Heart left ventricle (tissue), 16 donors: ENCODE data around the gene TNNT1. TPM values are rescaled to one million over a fixed set of nuclear protein-coding genes. Genes with fewer than 3 reads are reported as not detected.

Source experiments
- ATAC-seq, 4 donors: fragments of 200-7000 bp; cut with Tn5 transposase; one replicate each; pipeline ENCODE4 v1.9.1; 2020 to 2022; ENCODE audit warnings: moderate library complexity in 4 of 4, mild to moderate bottlenecking in 3 of 4, moderate number of reproducible peaks in 1 of 4
- DNase-seq, 5 donors: peaks; one replicate each; pipeline ENCODE4 v3.0.0-alpha.2; 2020
- H3K27ac ChIP-seq, 12 donors: fragments of 200-600 bp; sonication (generic) in 4 of 12; one replicate each; pipeline versions ENCODE4 v1.5.0 to v1.8.0; 2016 to 2022; ENCODE audit warnings: mild to moderate bottlenecking in 2 of 12
- H3K27me3 ChIP-seq, 9 donors: fragments of 200-600 bp; sonication (generic) in 2 of 9; one replicate each; pipeline versions ENCODE4 v1.5.1 to v1.8.0; 2016 to 2022; ENCODE audit warnings: mild to moderate bottlenecking in 3 of 9
- H3K36me3 ChIP-seq, 9 donors: fragments of 200-600 bp; sonication (generic) in 2 of 9; one replicate each; pipeline versions ENCODE4 v1.5.0 to v1.8.0; 2018 to 2022; ENCODE audit warnings: mild to moderate bottlenecking in 2 of 9
- H3K4me1 ChIP-seq, 12 donors: fragments of 200-600 bp; sonication (generic) in 4 of 12; one replicate each; pipeline versions ENCODE4 v1.5.0 to v1.8.0; 2016 to 2022; ENCODE audit warnings: mild to moderate bottlenecking in 3 of 12
- H3K4me3 ChIP-seq, 12 donors: fragments of 200-600 bp; sonication (generic) in 4 of 12; one replicate each; pipeline versions ENCODE4 v1.5.0 to v1.8.0; 2017 to 2022; ENCODE audit warnings: mild to moderate bottlenecking in 9 of 12, moderate library complexity in 4 of 12
- H3K9me3 ChIP-seq, 12 donors: fragments of 200-600 bp; sonication (generic) in 4 of 12; one replicate each; pipeline versions ENCODE4 v1.5.0 to v1.8.0; 2016 to 2022; ENCODE audit warnings: mild to moderate bottlenecking in 1 of 12
- CTCF ChIP-seq, 12 donors: fragments of 200-600 bp; sonication (generic) in 4 of 12; IDR thresholded peaks; one replicate each; pipeline versions ENCODE4 v1.5.0 to v1.8.0; 2018 to 2022; ENCODE audit warnings: antibody characterized with exemption in 12 of 12, mild to moderate bottlenecking in 5 of 12
- POLR2A ChIP-seq, 2 donors: fragments of 450-650 bp; IDR thresholded peaks; one replicate each; pipeline ENCODE4 v1.6.1; 2017; ENCODE audit warnings: antibody characterized with exemption in 2 of 2, mild to moderate bottlenecking in 2 of 2, moderate library complexity in 2 of 2
- WGBS, 4 donors: extraction: QIAGEN DNeasy Blood & Tissue Kit in 2 of 4; methylation state at CpG; one replicate each; pipeline versions ENCODE4 v1.1.5 to v1.1.7; 2013 to 2018; 5-methylcytosine and 5-hydroxymethylcytosine counted together
- intact Hi-C, 10 donors: fragments of 100-400 bp; cut with DNase I; formaldehyde crosslinking; loops; one replicate each; pipeline versions ENCODE4 v1.11.1 to v1.14.2; 2022
- polyA plus RNA-seq, 2 donors: library from polyadenylated mRNA; stranded (reverse); fragments of 200-250 nt; gene quantifications; one replicate each; pipeline ENCODE4 v1.2.3, GENCODE V29; 2013
- total RNA-seq, 9 donors: library from RNA; depleted of rRNA in 2 of 9; stranded (reverse); fragments of >200 nt in 2 of 9; fragmentation: NEBNext Ultra II Directional in 3 of 9; extraction: Animal tissue kit (Norgen Biotek cat#: 25700) in 3 of 9; gene quantifications; one replicate each; pipeline versions ENCODE4 v1.1.0 to v1.2.4, GENCODE V29; 2016 to 2023
- donor health status: ischemic (EF 13 %, LVEDD 7.1; RV severe dilation, severe dysfunction).
- donor health status: healthy with polysubstance abuse.
- donor health status: DM: no; HTN: yes; CAD: no.
- donor health status: DM: no; HTN: no; CAD: no.
- donor health status: ischemic (EF 25% LVEDD 6.9; RV normal size, moderate dysfunction).
- donor health status: ischemic (EF 25% LVEDD 5.7; RV mildly dilated, moderate dysfunction).
- donor health status: healthy.
- donor health status: DM: yes; HTN: yes; CAD: no.
- donor health status: ischemic (EF 35%, LVEDD 5.7; RV mildly dilated, moderate dysfunction).
- donor health status: nonischemic (EF 11% LVEDD 7.7; RV severe dilation, severe dysfunction).
- donor health status: DM: yes; HTN: yes; CAD: no.
- donor health status: PGD.
- donor health status: ischemic (EF 29% LVEDD 5.4; RV normal size, mild dysfunction).
- donor health status: nonischemic (EF 23%, LVEDD 6.1; RV moderate dilation, normal function).

Gene TNNT1
- total and polyA plus RNA-seq, 11 donors, result 18.7 to 264 (median 58.6) TPM

GRCh38 chr19:55086730-55087541 lies 62.1 kb downstream of the TNNT1 start:
- H3K27ac ChIP-seq, result peak overlapping the region in 9 of 12 donors; percentile 14 to 66 (median 46)
- no peaks in the 10 kb centered on the region for H3K9me3 ChIP-seq
- peak overlapping the region; percentile 37 to 67 (median 54) for H3K4me3 ChIP-seq
- H3K4me1 ChIP-seq, result peaks cover 0 to 48% (median 27%) of the 10 kb centered on the region in 12 donors
- 1 to 9% (median 4%) methylated on average over 47 to 74 of the region's 74 CpGs for WGBS, 4 donors
- intact Hi-C loops, result no loop called here
- TF ChIP-seq POLR2A (IDR thresholded peaks at IDR 0.05), result peak in 1 of 2 donors; percentile 24
- no peak for TF ChIP-seq CTCF (IDR thresholded peaks at IDR 0.05)
- H3K27me3 ChIP-seq, result peaks cover 11 to 58% (median 29%) of the 10 kb centered on the region in 9 donors
- ATAC-seq (peak; percentile 82 to 93 (median 86)), DNase-seq (peak; percentile 96 to 98 (median 96))
- peaks cover 0 to 24% (median 19%) of the 10 kb centered on the region in 9 donors for H3K36me3 ChIP-seq

- Histone ChIP-seq H3K36me3 (peaks cover 0 to 16% (median 11%) of the 10 kb centered on the region in 9 donors), H3K27ac (peak overlapping the region in 5 of 12 donors; percentile 14 to 66 (median 56)), H3K4me3 (peak overlapping the region; percentile 37 to 67 (median 54)), H3K27me3 (peaks cover 12 to 64% (median 37%) of the 10 kb centered on the region in 9 donors), H3K4me1 (peaks cover 0 to 55% (median 33%) of the 10 kb centered on the region in 12 donors), H3K9me3 (no peaks in the 10 kb centered on the region)
- DNase-seq (peak in 2 of 5 donors; percentile 39 to 57), ATAC-seq (no peak)
- intact Hi-C loops, result no loop called here
- TF ChIP-seq CTCF (IDR thresholded peaks at IDR 0.05) (no peak), POLR2A (IDR thresholded peaks at IDR 0.05) (no peak)
- 25 to 42% (median 35%) methylated on average over 24 to 35 of the region's 35 CpGs for WGBS, 4 donors
These were observed 62.9 kb downstream of the TNNT1 start for GRCh38 chr19:55085923-55086715.

GRCh38 chr19:55084416-55084815 lies 64.6 kb downstream of the TNNT1 start:
- no peak for TF ChIP-seq CTCF (IDR thresholded peaks at IDR 0.05)
- no peak for TF ChIP-seq POLR2A (IDR thresholded peaks at IDR 0.05)
- H3K27ac ChIP-seq, result no peak overlapping the region
- 81 to 86% (median 83%) methylated on average over 10 of the region's 10 CpGs for WGBS, 4 donors
- intact Hi-C loops, result no loop called here
- no peak overlapping the region for H3K4me3 ChIP-seq
- no peaks in the 10 kb centered on the region for H3K36me3 ChIP-seq
- ATAC-seq (no peak), DNase-seq (peak in 2 of 5 donors; percentile 10 to 33)
- no peaks in the 10 kb centered on the region for H3K9me3 ChIP-seq
- peaks cover 0 to 65% (median 44%) of the 10 kb centered on the region in 12 donors for H3K4me1 ChIP-seq
- peaks cover 25 to 82% (median 53%) of the 10 kb centered on the region in 9 donors for H3K27me3 ChIP-seq
